Lower leg skin (tissue), 4 donors: ENCODE data around the gene LRRC75B. TPM values are rescaled to one million over a fixed set of nuclear protein-coding genes. Genes with fewer than 3 reads are reported as not detected.
A peak's percentile ranks its signal among the peaks of the same experiment; 100 is the strongest.

Experiments
- DNase-seq, 2 donors: peaks; one replicate each; pipeline ENCODE4 v3.0.0-alpha.2; 2019; ENCODE audit warnings: low spot score in 2 of 2
- H3K4me3 ChIP-seq: fragments of 200-600 bp; sonication (generic); 2 replicates; pipeline ENCODE4 v1.5.1; 2017; ENCODE audit warnings: mild to moderate bottlenecking, low read depth; ENCODE audit not compliant: poor library complexity, severe bottlenecking
- POLR2A ChIP-seq, 2 donors: fragments of 450-650 bp; IDR thresholded peaks; one replicate each; pipeline ENCODE4 v1.6.1; 2016 to 2017; ENCODE audit warnings: antibody characterized with exemption in 2 of 2, mild to moderate bottlenecking in 1 of 2, moderate library complexity in 1 of 2
- WGBS, 2 donors: methylation state at CpG; one replicate each; pipeline ENCODE4 v1.1.5; 2018; 5-methylcytosine and 5-hydroxymethylcytosine counted together
- intact Hi-C: fragments of 100-400 bp; cut with DNase I; formaldehyde crosslinking; loops from one replicate; pipeline ENCODE4 v1.15.0; 2023; ENCODE audit warnings: low total_unique reads
- total RNA-seq, 4 donors: library from RNA; depleted of rRNA; stranded (reverse); fragments of >200 nt; gene quantifications; one replicate each; pipeline ENCODE4 v1.1.0, GENCODE V29; 2016
- TF ChIP-seq, protein P1 (sequence below), 3 donors: fragments of 450-650 bp; IDR thresholded peaks; one replicate each; pipeline ENCODE4 v1.5.1; 2016; ENCODE audit warnings: antibody characterized with exemption in 3 of 3, mild to moderate bottlenecking in 3 of 3, moderate library complexity in 2 of 3

Gene LRRC75B
- total RNA-seq, 4 donors from 2014 or later = 12.5 to 19.2 (median 16.5) TPM

DNA sequence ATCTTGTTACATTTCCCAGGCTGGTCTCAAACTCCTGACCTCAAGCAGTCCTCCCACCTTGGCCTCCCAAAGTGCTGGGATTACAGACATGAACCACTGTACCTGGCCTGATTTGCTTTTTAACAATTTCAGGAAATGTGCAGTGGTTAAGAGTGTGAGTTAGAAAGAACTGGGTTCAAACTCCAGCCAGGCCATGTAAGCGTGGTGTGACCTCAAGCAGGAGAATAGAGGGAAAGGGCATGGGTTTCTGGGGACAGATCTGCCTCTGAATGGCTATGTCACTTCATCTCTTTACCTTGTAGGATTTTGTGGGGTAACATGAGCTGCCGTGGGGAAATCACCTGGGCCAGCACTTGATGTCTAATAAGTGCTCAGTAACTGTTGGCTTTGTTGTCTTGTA is 27.8 kb downstream of the LRRC75B start:
- TF ChIP-seq, protein P1, sequence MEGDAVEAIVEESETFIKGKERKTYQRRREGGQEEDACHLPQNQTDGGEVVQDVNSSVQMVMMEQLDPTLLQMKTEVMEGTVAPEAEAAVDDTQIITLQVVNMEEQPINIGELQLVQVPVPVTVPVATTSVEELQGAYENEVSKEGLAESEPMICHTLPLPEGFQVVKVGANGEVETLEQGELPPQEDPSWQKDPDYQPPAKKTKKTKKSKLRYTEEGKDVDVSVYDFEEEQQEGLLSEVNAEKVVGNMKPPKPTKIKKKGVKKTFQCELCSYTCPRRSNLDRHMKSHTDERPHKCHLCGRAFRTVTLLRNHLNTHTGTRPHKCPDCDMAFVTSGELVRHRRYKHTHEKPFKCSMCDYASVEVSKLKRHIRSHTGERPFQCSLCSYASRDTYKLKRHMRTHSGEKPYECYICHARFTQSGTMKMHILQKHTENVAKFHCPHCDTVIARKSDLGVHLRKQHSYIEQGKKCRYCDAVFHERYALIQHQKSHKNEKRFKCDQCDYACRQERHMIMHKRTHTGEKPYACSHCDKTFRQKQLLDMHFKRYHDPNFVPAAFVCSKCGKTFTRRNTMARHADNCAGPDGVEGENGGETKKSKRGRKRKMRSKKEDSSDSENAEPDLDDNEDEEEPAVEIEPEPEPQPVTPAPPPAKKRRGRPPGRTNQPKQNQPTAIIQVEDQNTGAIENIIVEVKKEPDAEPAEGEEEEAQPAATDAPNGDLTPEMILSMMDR (IDR thresholded peaks at IDR 0.05) = no peak
- TF ChIP-seq POLR2A (IDR thresholded peaks at IDR 0.05) = no peak
- no peak for DNase-seq
- 84 to 91% methylated on average over 2 of the region's 2 CpGs for WGBS, 2 donors
- H3K4me3 ChIP-seq = no peak overlapping the region
- intact Hi-C loops = no loop called here

DNA sequence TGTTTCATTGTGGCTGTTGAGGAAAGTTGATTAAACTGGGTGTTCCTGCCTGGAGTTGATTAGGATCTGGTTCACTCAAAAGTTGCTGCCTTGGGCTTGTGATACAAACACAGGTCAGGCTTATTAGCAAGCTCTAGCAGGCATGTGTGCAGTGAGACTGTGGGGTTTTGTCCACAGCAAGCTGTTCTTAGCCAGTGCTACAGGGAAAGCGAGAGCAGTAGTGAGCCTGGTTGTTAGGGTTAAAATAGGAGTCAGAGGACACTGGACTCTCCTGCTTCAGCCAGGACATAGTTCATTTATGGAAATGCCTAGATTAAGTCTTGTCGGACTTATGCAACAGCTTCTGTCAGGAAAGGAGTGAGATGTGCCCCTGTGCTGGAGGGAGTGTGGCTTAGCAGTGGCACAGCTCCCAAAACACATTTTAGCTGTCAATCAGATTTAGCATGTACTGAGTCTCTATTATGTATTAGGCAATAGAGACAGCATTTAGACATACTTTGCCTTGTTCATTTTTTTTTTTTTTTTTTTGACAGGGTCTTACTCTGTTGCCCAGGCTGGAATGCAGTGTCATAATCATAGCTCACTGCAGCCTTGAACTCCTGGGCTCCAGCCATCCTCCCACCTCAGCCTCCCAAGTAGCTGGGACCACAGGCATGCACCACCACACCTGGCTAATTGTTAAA is 28.4 kb downstream of the LRRC75B start:
- 40 to 48% methylated on average over 2 of the region's 2 CpGs for WGBS, 2 donors
- TF ChIP-seq, protein P1 (IDR thresholded peaks at IDR 0.05) = no peak
- TF ChIP-seq POLR2A (IDR thresholded peaks at IDR 0.05) = no peak
- H3K4me3 ChIP-seq = no peak overlapping the region
- intact Hi-C loops = no loop called here
- no peak for DNase-seq

DNA sequence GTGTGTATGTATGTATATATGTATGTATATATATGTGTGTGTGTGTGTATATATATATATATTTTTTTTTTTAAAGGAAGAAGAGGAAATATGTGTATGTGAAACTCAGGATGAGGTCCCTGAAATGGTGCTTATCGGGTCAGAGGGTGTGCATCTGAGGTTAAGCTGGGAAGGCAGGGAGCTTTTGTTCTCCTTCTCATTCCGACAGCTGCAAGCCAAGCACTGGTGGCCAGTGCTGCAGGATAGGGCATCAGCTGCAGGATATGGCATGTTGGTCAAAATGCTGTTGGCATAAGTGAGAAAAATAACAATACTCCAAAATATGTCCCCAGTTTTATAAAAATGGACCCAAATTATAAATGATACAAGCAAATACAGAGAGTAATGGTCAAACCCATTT is 29.6 kb downstream of the LRRC75B start:
- no peak for TF ChIP-seq POLR2A (IDR thresholded peaks at IDR 0.05)
- TF ChIP-seq, protein P1 (IDR thresholded peaks at IDR 0.05) = no peak
- no peak for DNase-seq
- no peak overlapping the region for H3K4me3 ChIP-seq
- 84 to 86% methylated on average over 2 of the region's 2 CpGs for whole genome bisulfite sequencing, 2 donors
- intact Hi-C loops = no loop called here

DNA sequence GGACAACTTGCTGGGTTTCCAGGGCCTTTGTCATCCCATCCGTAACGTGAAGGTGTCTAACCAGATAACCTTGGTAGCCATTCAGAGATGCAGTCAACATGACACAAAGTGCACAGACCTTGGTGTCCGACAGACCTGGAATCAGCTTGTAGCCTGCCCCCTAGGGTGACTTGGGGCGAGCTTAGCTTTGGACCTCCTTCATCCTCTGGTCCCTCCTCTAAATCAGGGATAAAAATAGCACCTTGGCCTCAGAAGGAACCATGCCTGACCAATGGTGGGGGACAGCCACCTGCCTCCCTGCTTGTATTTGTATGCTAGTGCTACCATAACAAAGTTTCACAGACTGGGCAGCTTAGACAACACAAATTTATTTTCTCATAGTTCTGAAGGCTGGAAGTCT is 33.4 kb downstream of the LRRC75B start:
- TF ChIP-seq, protein P1 (IDR thresholded peaks at IDR 0.05) = no peak
- TF ChIP-seq POLR2A (IDR thresholded peaks at IDR 0.05) = no peak
- H3K4me3 ChIP-seq = no peak overlapping the region
- intact Hi-C loops = no loop called here
- DNase-seq = no peak
- 74 to 84% methylated on average over 4 of the region's 4 CpGs for WGBS, 2 donors

DNA sequence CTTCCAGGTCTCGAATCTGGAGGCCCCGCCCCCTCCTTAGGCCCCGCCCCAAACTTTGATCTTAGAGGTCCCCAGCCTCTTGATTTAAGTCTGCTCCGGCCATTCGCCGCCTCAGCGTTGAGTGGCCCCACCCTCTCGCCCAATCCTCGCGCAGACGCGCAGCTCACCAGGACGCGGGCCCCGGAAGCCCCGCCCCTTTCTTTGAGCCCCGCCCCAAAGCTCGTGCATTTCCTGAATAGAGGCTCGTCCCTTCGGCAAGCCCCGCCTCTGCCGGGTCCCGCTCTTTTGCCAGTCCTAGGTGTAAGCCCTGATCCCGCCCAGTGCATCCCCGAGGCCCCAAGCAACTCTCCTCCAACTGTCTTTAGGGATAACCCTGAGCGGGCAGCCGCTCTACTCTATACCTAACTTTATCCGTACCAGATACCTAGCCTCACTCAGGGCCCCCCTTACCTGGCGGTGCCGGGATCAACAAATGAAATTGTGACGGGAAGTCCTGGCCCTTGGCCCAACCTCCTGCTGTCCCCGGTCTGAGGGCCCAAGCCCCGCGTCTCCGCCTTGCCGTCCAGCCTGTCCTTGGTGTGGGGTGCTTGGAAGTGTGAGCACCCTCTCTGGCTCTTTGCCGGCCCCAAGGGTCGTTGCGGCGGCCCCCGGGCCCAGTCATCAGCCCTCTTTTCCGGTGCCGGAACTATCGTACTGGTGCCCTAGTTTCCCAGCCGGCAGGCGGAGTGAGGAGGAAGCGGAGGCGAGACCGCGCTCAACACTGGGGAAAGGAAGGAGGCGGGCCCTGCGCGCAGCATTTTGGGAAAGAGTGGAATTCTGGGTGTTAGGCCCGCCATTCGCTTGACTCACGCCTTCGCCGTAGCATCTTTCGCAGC is 37.5 kb downstream of the LRRC75B start, which contains the start of gene SNRPD3:
SNRPD3 (plus strand) TSS at position 835 of the 875 bp plus-strand sequence. CDS start 1,676 bp downstream, outside the sequence.
- 0 to 1% methylated on average over 56 to 57 of the region's 59 CpGs for WGBS, 2 donors
- intact Hi-C loops = no loop called here
- peak within 1 kb of the TSS; percentile 91 for H3K4me3 ChIP-seq
- TF ChIP-seq, protein P1 (IDR thresholded peaks at IDR 0.05) = no peak
- no peak for TF ChIP-seq POLR2A (IDR thresholded peaks at IDR 0.05)
- peak; percentile 100 for DNase-seq
